HAP-1 (cell line): ENCODE results near the gene AP1M1.

Experiments
- DNase-seq, 2 experiments: peaks; one replicate each; pipeline ENCODE4 v3.0.0-alpha.2; 2016 to 2020; ENCODE audit warnings: low spot score in 2 of 2
- H3K27me3 ChIP-seq: fragments of 250-450 bp; sonication (Bioruptor Pico); 2 replicates; pipeline ENCODE4 v1.5.1; 2020; ENCODE audit warnings: low read depth, mild to moderate bottlenecking, moderate library complexity
- H3K36me3 ChIP-seq: fragments of 250-450 bp; sonication (Bioruptor Pico); replicated peaks from 2 replicates; pipeline ENCODE4 v1.5.1; 2020; ENCODE audit warnings: mild to moderate bottlenecking
- H3K4me1 ChIP-seq: fragments of 250-450 bp; sonication (Bioruptor Pico); 2 replicates; pipeline ENCODE4 v1.5.1; 2020; ENCODE audit warnings: mild to moderate bottlenecking
- H3K4me3 ChIP-seq: fragments of 250-450 bp; sonication (Bioruptor Pico); 2 replicates; pipeline ENCODE4 v1.5.1; 2020; ENCODE audit warnings: mild to moderate bottlenecking, moderate library complexity
- H3K9me3 ChIP-seq: fragments of 250-450 bp; sonication (Bioruptor Pico); 2 replicates; pipeline ENCODE4 v1.5.1; 2020; ENCODE audit warnings: mild to moderate bottlenecking, moderate library complexity
- in situ Hi-C: fragments of 300-500 bp; cut with MboI; formaldehyde crosslinking; loops from 3 replicates; pipeline ENCODE4 v1.14.3; 2020; ENCODE audit warnings: low sequenced_read_pairs, inconsistent platforms, mixed read lengths

Gene AP1M1

GRCh38 chr19:16225279-16226183 is 27.8 kb downstream of the AP1M1 start:
- no peaks in the 10 kb centered on the region for H3K27me3 ChIP-seq
- in situ Hi-C loops = no loop called here
- peaks cover 9% of the 10 kb centered on the region for H3K9me3 ChIP-seq
- no peaks in the 10 kb centered on the region for H3K4me1 ChIP-seq
- H3K36me3 ChIP-seq = peaks cover 18% of the 10 kb centered on the region
- no peak for DNase-seq
- H3K4me3 ChIP-seq = no peak overlapping the region

GRCh38 chr19:16226184-16226591 is 28.5 kb downstream of the AP1M1 start:
- Histone ChIP-seq H3K27me3 (no peaks in the 10 kb centered on the region), H3K36me3 (peaks cover 15% of the 10 kb centered on the region), H3K4me3 (no peak overlapping the region), H3K9me3 (peaks cover 3% of the 10 kb centered on the region; the same call in 1 of the 2 replicates), H3K4me1 (no peaks in the 10 kb centered on the region)
- DNase-seq = no peak
- in situ Hi-C loops = no loop called here

- H3K4me3 ChIP-seq = no peak overlapping the region
- no peaks in the 10 kb centered on the region for H3K4me1 ChIP-seq
- H3K9me3 ChIP-seq = no peaks in the 10 kb centered on the region
- no peaks in the 10 kb centered on the region for H3K27me3 ChIP-seq
- in situ Hi-C loops = no loop called here
- peaks cover 15% of the 10 kb centered on the region for H3K36me3 ChIP-seq
- DNase-seq = no peak
Measured at GRCh38 chr19:16226878-16227836, 29.4 kb downstream of the AP1M1 start.

- peaks cover 7% of the 10 kb centered on the region; the same call in 1 of the 2 replicates for H3K36me3 ChIP-seq
- no peaks in the 10 kb centered on the region for H3K4me1 ChIP-seq
- H3K9me3 ChIP-seq = no peaks in the 10 kb centered on the region
- in situ Hi-C loops = no loop called here
- DNase-seq = no peak
- H3K27me3 ChIP-seq = no peaks in the 10 kb centered on the region
- H3K4me3 ChIP-seq = no peak overlapping the region
Measured at GRCh38 chr19:16227837-16228636, 30.3 kb downstream of the AP1M1 start.

- in situ Hi-C loops = no loop called here
Measured at GRCh38 chr19:16228637-16229321, 31.1 kb downstream of the AP1M1 start.

GRCh38 chr19:16229322-16229641 is 31.6 kb downstream of the AP1M1 start:
- no peaks in the 10 kb centered on the region for H3K9me3 ChIP-seq
- no peak overlapping the region for H3K4me3 ChIP-seq
- H3K4me1 ChIP-seq = no peaks in the 10 kb centered on the region
- DNase-seq = no peak
- in situ Hi-C loops = no loop called here
- peaks cover 3% of the 10 kb centered on the region; the same call in 1 of the 2 replicates for H3K36me3 ChIP-seq
- H3K27me3 ChIP-seq = no peaks in the 10 kb centered on the region

More at GRCh38 chr19:16228637-16229321, 31.1 kb downstream of the AP1M1 start:
- H3K4me3 ChIP-seq = no peak overlapping the region
- no peaks in the 10 kb centered on the region for H3K4me1 ChIP-seq
- no peaks in the 10 kb centered on the region for H3K9me3 ChIP-seq
- peaks cover 3% of the 10 kb centered on the region; the same call in 1 of the 2 replicates for H3K36me3 ChIP-seq
- no peaks in the 10 kb centered on the region for H3K27me3 ChIP-seq
- DNase-seq = no peak

GRCh38 chr19:16232127-16232526 is 34.4 kb downstream of the AP1M1 start:
- no peaks in the 10 kb centered on the region for H3K27me3 ChIP-seq
- no peaks in the 10 kb centered on the region for H3K9me3 ChIP-seq
- no peaks in the 10 kb centered on the region; the same call in 1 of the 2 replicates for H3K36me3 ChIP-seq
- no peaks in the 10 kb centered on the region for H3K4me1 ChIP-seq
- DNase-seq = no peak
- H3K4me3 ChIP-seq = no peak overlapping the region
- in situ Hi-C loops = no loop called here

- H3K4me1 ChIP-seq = no peaks in the 10 kb centered on the region
- DNase-seq = no peak
- H3K4me3 ChIP-seq = no peak overlapping the region
- in situ Hi-C loops = no loop called here
- H3K9me3 ChIP-seq = no peaks in the 10 kb centered on the region
- H3K27me3 ChIP-seq = no peaks in the 10 kb centered on the region
- H3K36me3 ChIP-seq = no peaks in the 10 kb centered on the region; the same call in 1 of the 2 replicates
Measured at GRCh38 chr19:16232568-16232967, 34.9 kb downstream of the AP1M1 start.

GRCh38 chr19:16233081-16233776 is 35.5 kb downstream of the AP1M1 start:
- no peaks in the 10 kb centered on the region for H3K27me3 ChIP-seq

GRCh38 chr19:16233836-16234551 is 36.3 kb downstream of the AP1M1 start:
- H3K27me3 ChIP-seq = no peaks in the 10 kb centered on the region
- H3K9me3 ChIP-seq = no peaks in the 10 kb centered on the region
- no peaks in the 10 kb centered on the region; the same call in 1 of the 2 replicates for H3K36me3 ChIP-seq
- in situ Hi-C loops = no loop called here
- H3K4me1 ChIP-seq = no peaks in the 10 kb centered on the region
- no peak for DNase-seq
- no peak overlapping the region for H3K4me3 ChIP-seq

More at GRCh38 chr19:16233081-16233776, 35.5 kb downstream of the AP1M1 start:
- H3K4me1 ChIP-seq = no peaks in the 10 kb centered on the region
- H3K9me3 ChIP-seq = no peaks in the 10 kb centered on the region
- no peak for DNase-seq
- H3K36me3 ChIP-seq = no peaks in the 10 kb centered on the region; the same call in 1 of the 2 replicates
- in situ Hi-C loops = no loop called here
- H3K4me3 ChIP-seq = no peak overlapping the region

- no peak for DNase-seq
- no peaks in the 10 kb centered on the region for H3K27me3 ChIP-seq
- no peaks in the 10 kb centered on the region for H3K4me1 ChIP-seq
- H3K36me3 ChIP-seq = no peaks in the 10 kb centered on the region; the same call in 1 of the 2 replicates
- no peak overlapping the region for H3K4me3 ChIP-seq
- in situ Hi-C loops = no loop called here
- H3K9me3 ChIP-seq = no peaks in the 10 kb centered on the region
Measured at GRCh38 chr19:16234552-16235445, 37.1 kb downstream of the AP1M1 start.
